Heart right ventricle (tissue), 16 donors: ENCODE data around the gene ITPKB. TPM values are rescaled to one million over a fixed set of nuclear protein-coding genes. Genes with fewer than 3 reads are reported as not detected.
"Not testable (repeated sequence)": the region's sequence is repeated elsewhere in the genome, so short reads cannot be mapped to it uniquely, and the experiment has no call there.

Experiments used
- ATAC-seq, 8 donors: fragments of 200-7000 bp; cut with Tn5 transposase; one replicate each; pipeline ENCODE4 v1.9.1; 2020; ENCODE audit warnings: mild to moderate bottlenecking in 8 of 8, moderate library complexity in 8 of 8, moderate number of reproducible peaks in 1 of 8
- DNase-seq, 2 donors: peaks; one replicate each; pipeline ENCODE4 v3.0.0-alpha.2; 2020
- H3K27ac ChIP-seq, 10 donors: fragments of 200-600 bp; sonication (generic) in 2 of 10; one replicate each; pipeline versions ENCODE4 v1.5.0 to v1.8.0; 2020 to 2022; ENCODE audit warnings: mild to moderate bottlenecking in 3 of 10
- H3K27me3 ChIP-seq, 7 donors: fragments of 200-600 bp; one replicate each; pipeline ENCODE4 v1.8.0; 2021 to 2022; ENCODE audit warnings: mild to moderate bottlenecking in 2 of 7
- H3K36me3 ChIP-seq, 9 donors: fragments of 200-600 bp; sonication (generic) in 1 of 9; one replicate each; pipeline versions ENCODE4 v1.5.0 to v1.8.0; 2020 to 2022; ENCODE audit warnings: mild to moderate bottlenecking in 2 of 9
- H3K4me1 ChIP-seq, 9 donors: fragments of 200-600 bp; sonication (generic) in 1 of 9; one replicate each; pipeline versions ENCODE4 v1.5.0 to v1.8.0; 2020 to 2022; ENCODE audit warnings: mild to moderate bottlenecking in 4 of 9
- H3K4me3 ChIP-seq, 10 donors: fragments of 200-600 bp; sonication (generic) in 2 of 10; one replicate each; pipeline versions ENCODE4 v1.5.0 to v1.8.0; 2020 to 2022; ENCODE audit warnings: mild to moderate bottlenecking in 7 of 10, moderate library complexity in 2 of 10
- H3K9me3 ChIP-seq, 11 donors: fragments of 200-600 bp in 10 of 11; sonication (generic) in 2 of 11; one replicate each; pipeline versions ENCODE4 v1.5.0 to v1.8.0; 2013 to 2022; ENCODE audit warnings: mild to moderate bottlenecking in 2 of 11, control low read depth in 1 of 11, moderate library complexity in 1 of 11
- CTCF ChIP-seq, 9 donors: fragments of 200-600 bp; sonication (generic) in 2 of 9; IDR thresholded peaks; one replicate each; pipeline versions ENCODE4 v1.5.0 to v1.8.0; 2021 to 2022; ENCODE audit warnings: antibody characterized with exemption in 9 of 9, mild to moderate bottlenecking in 5 of 9, moderate library complexity in 1 of 9
- WGBS, 2 donors: extraction: QIAGEN DNeasy Blood & Tissue Kit; methylation state at CpG; one replicate each; pipeline ENCODE4 v1.1.7; 2013; ENCODE audit warnings: inconsistent platforms in 1 of 2; 5-methylcytosine and 5-hydroxymethylcytosine counted together
- intact Hi-C, 10 donors: fragments of 100-400 bp; cut with DNase I; formaldehyde crosslinking; loops; one replicate each; pipeline versions ENCODE4 v1.11.1 to v1.14.2; 2022
- polyA plus RNA-seq, 2 donors: library from polyadenylated mRNA; stranded (reverse); fragments of 200-250 nt; gene quantifications; one replicate each; pipeline ENCODE4 v1.2.3, GENCODE V29; 2013
- total RNA-seq, 10 donors: library from RNA; stranded (reverse); fragmentation: NEBNext Ultra II Directional in 3 of 10; extraction: Animal tissue kit (Norgen Biotek cat#: 25700) in 3 of 10; gene quantifications; one replicate each; pipeline versions ENCODE4 v1.2.1 to v1.2.4, GENCODE V29; 2021 to 2023
- donor health status: Arrhythmogenic right ventricular cardiomyopathy.
- donor health status: ischemic (EF 13 %, LVEDD 7.1; RV severe dilation, severe dysfunction).
- donor health status: healthy with polysubstance abuse.
- donor health status: DM: no; HTN: yes; CAD: no.
- donor health status: DM: no; HTN: no; CAD: no.
- donor health status: ischemic (EF 25% LVEDD 6.9; RV normal size, moderate dysfunction).
- donor health status: ischemic (EF 25% LVEDD 5.7; RV mildly dilated, moderate dysfunction).
- donor health status: healthy.
- donor health status: DM: yes; HTN: yes; CAD: no.
- donor health status: Ischemic cardiomyopathy.
- donor health status: ischemic (EF 35%, LVEDD 5.7; RV mildly dilated, moderate dysfunction).
- donor health status: nonischemic (EF 11% LVEDD 7.7; RV severe dilation, severe dysfunction).
- donor health status: DM: yes; HTN: yes; CAD: no.
- donor health status: PGD.
- donor health status: ischemic (EF 29% LVEDD 5.4; RV normal size, mild dysfunction).
- donor health status: nonischemic (EF 23%, LVEDD 6.1; RV moderate dilation, normal function).

ITPKB gene
- total and polyA plus RNA-seq, 12 donors = 4.5 to 30.5 (median 16.1) TPM

- DNase-seq = no peak
- WGBS, 2 donors = 93 to 96% methylated on average over 23 of the region's 23 CpGs
- intact Hi-C loops = no loop called here
- H3K27ac ChIP-seq = peak overlapping the region in 1 of 10 donors; percentile 1
- H3K36me3 ChIP-seq = peaks cover 0 to 98% (median 20%) of the 10 kb centered on the region in 9 donors
- TF ChIP-seq CTCF (IDR thresholded peaks at IDR 0.05) = no peak
- H3K4me1 ChIP-seq = peaks cover 13 to 85% (median 46%) of the 10 kb centered on the region in 9 donors
- no peak for ATAC-seq
- H3K27me3 ChIP-seq = no peaks in the 10 kb centered on the region
- no peaks in the 10 kb centered on the region for H3K9me3 ChIP-seq
- no peak overlapping the region for H3K4me3 ChIP-seq
These were observed 97.3 kb downstream of the ITPKB start for GRCh38 chr1:226641671-226642231.

- Histone ChIP-seq H3K27me3 (no peaks in the 10 kb centered on the region), H3K9me3 (no peaks in the 10 kb centered on the region), H3K4me3 (no peak overlapping the region), H3K36me3 (peaks cover 0 to 98% (median 14%) of the 10 kb centered on the region in 9 donors), H3K27ac (peak overlapping the region in 3 of 10 donors; percentile 28 to 55 (median 51)), H3K4me1 (peaks cover 13 to 83% (median 33%) of the 10 kb centered on the region in 9 donors)
- TF ChIP-seq CTCF (IDR thresholded peaks at IDR 0.05) = no peak
- whole genome bisulfite sequencing, 2 donors = 76 to 79% methylated on average over 23 of the region's 23 CpGs
- DNase-seq (no peak), ATAC-seq (no peak)
- intact Hi-C loops = no loop called here
These were observed 98.6 kb downstream of the ITPKB start for GRCh38 chr1:226640321-226641136.

- H3K4me1 ChIP-seq = peaks cover 7 to 83% (median 28%) of the 10 kb centered on the region in 9 donors
- no peaks in the 10 kb centered on the region for H3K27me3 ChIP-seq
- peak overlapping the region in 4 of 10 donors; percentile 25 to 55 (median 40) for H3K27ac ChIP-seq
- peaks cover 0 to 96% (median 14%) of the 10 kb centered on the region in 9 donors for H3K36me3 ChIP-seq
- intact Hi-C loops = loop anchor here in 9 of 10 donors (5.0 to 10.0 kb wide), 7 partner anchors 45 to 805 kb away; partner anchors contain the start of gene ITPKB (in 3 of the 9)
- WGBS, 2 donors = 92 to 93% methylated on average over 16 to 18 of the region's 18 CpGs
- TF ChIP-seq CTCF (IDR thresholded peaks at IDR 0.05) = no peak
- no peak for ATAC-seq
- no peak for DNase-seq
- H3K4me3 ChIP-seq = no peak overlapping the region
- no peaks in the 10 kb centered on the region for H3K9me3 ChIP-seq
These were observed 99.4 kb downstream of the ITPKB start for GRCh38 chr1:226639631-226640061.

- not testable (repeated sequence) for H3K9me3 ChIP-seq, H3K27me3 ChIP-seq, H3K4me3 ChIP-seq, ATAC-seq, DNase-seq
- peaks cover 7 to 83% (median 28%) of the 10 kb centered on the region in 9 donors for H3K4me1 ChIP-seq
- peak overlapping the region in 2 of 10 donors; percentile 25 to 55 for H3K27ac ChIP-seq
- intact Hi-C loops = loop anchor here in 9 of 10 donors (5.0 to 10.0 kb wide), 7 partner anchors 46 to 806 kb away; partner anchors contain the start of gene ITPKB (in 3 of the 9)
- peaks cover 0 to 97% (median 14%) of the 10 kb centered on the region in 9 donors for H3K36me3 ChIP-seq
- WGBS, 2 donors = 90 to 94% methylated on average over 8 of the region's 8 CpGs
These were observed 99.9 kb downstream of the ITPKB start for GRCh38 chr1:226639206-226639605.
